Transverse colon (tissue), 4 donors: ENCODE data around the gene IGF2BP2. TPM values are rescaled to one million over a fixed set of nuclear protein-coding genes. Genes with fewer than 3 reads are reported as not detected.

Source experiments
- DNase-seq: peaks from one replicate; pipeline ENCODE4 v3.0.0-alpha.2; 2019
- H3K27ac ChIP-seq, 4 donors: fragments of 200-600 bp; sonication (generic); 2 replicates each; pipeline ENCODE4 v1.5.1; 2016 to 2018; ENCODE audit warnings: inconsistent platforms in 4 of 4
- H3K27me3 ChIP-seq: fragments of 200-600 bp; sonication (generic); 2 replicates; pipeline ENCODE4 v1.5.1; 2017; ENCODE audit warnings: inconsistent platforms
- H3K36me3 ChIP-seq, 4 donors: fragments of 200-600 bp; sonication (generic); 2 replicates each; pipeline ENCODE4 v1.5.1; 2017 to 2019; ENCODE audit warnings: inconsistent platforms in 4 of 4
- H3K4me1 ChIP-seq, 4 donors: fragments of 200-600 bp; sonication (generic); 2 replicates each; pipeline ENCODE4 v1.5.1; 2017 to 2020; ENCODE audit warnings: inconsistent platforms in 4 of 4
- H3K4me3 ChIP-seq, 4 donors: fragments of 200-600 bp; sonication (generic); 1 replicate in 1 of 4; 2 replicates in 3 of 4; pipeline versions ENCODE4 v1.5.1 to v1.6.1; 2017 to 2019; ENCODE audit warnings: inconsistent platforms in 4 of 4
- H3K9me3 ChIP-seq, 2 donors: fragments of 200-600 bp; sonication (generic); 2 replicates each; pipeline ENCODE4 v1.5.1; 2017 to 2019; ENCODE audit warnings: inconsistent platforms in 2 of 2
- CTCF ChIP-seq, 5 experiments: fragments of 200-600 bp in 3 of 5; fragments of 450-650 bp in 2 of 5; sonication (generic) in 3 of 5; IDR thresholded peaks; 1 replicate in 2 of 5; 2 replicates in 3 of 5; pipeline ENCODE4 v1.5.1; 2016 to 2017; ENCODE audit warnings: antibody characterized with exemption in 5 of 5, inconsistent platforms in 3 of 5, mild to moderate bottlenecking in 2 of 5, moderate library complexity in 1 of 5
- EP300 ChIP-seq: sonication (generic); formaldehyde crosslinking; IDR thresholded peaks from one replicate; pipeline ENCODE4 v1.6.1; 2017; ENCODE audit warnings: antibody characterized with exemption, low read depth
- POLR2A ChIP-seq: fragments of 450-650 bp; IDR thresholded peaks from one replicate; pipeline ENCODE4 v1.6.1; 2016; ENCODE audit warnings: antibody characterized with exemption, mild to moderate bottlenecking, moderate library complexity
- POLR2AphosphoS5 ChIP-seq, 3 donors: sonication (generic); formaldehyde crosslinking; IDR thresholded peaks; one replicate each; pipeline ENCODE4 v1.6.1; 2016; ENCODE audit warnings: antibody characterized with exemption in 3 of 3
- WGBS, 2 donors: methylation state at CpG; one replicate each; pipeline ENCODE4 v1.1.5; 2018; ENCODE audit warnings: low coverage in 1 of 2; 5-methylcytosine and 5-hydroxymethylcytosine counted together
- in situ Hi-C, 4 donors: fragments of 200-750 bp; cut with MboI; loops; one replicate each; pipeline versions ENCODE4 v1.15.0 to v1.15.1; 2017; ENCODE audit warnings: low sequenced_read_pairs in 3 of 4, low pct_ligation_motif_present in 1 of 4, low pct_unique_long_range_greater_than_20kb in 1 of 4
- intact Hi-C: fragments of 100-400 bp; cut with DNase I; formaldehyde crosslinking; loops from one replicate; pipeline ENCODE4 v1.15.1; 2023; ENCODE audit warnings: low total_unique reads
- total RNA-seq, 4 donors: library from RNA; depleted of rRNA; stranded (reverse); fragments of >200 nt; gene quantifications; one replicate each; pipeline ENCODE4 v1.1.0, GENCODE V29; 2016

Gene IGF2BP2
- total RNA-seq, 4 donors from 2014 or later = 51.3 to 179 (median 82.9) TPM

GRCh38 chr3:185827595-185828344, 2.9 kb upstream of the IGF2BP2 start:
- in situ Hi-C loops = no loop called here
- 80 to 93% methylated on average over 2 to 10 of the region's 10 CpGs for WGBS, 2 donors
- no peak for TF ChIP-seq POLR2A
- no peak overlapping the region for H3K4me3 ChIP-seq
- H3K4me1 ChIP-seq = peaks cover 0 to 29% (median 9%) of the 10 kb centered on the region in 4 donors
- no peak overlapping the region for H3K27ac ChIP-seq
- H3K9me3 ChIP-seq = no peaks in the 10 kb centered on the region
- H3K27me3 ChIP-seq = peaks cover 23% of the 10 kb centered on the region
- intact Hi-C loops = no loop called here
- H3K36me3 ChIP-seq = no peaks in the 10 kb centered on the region
- DNase-seq = no peak

DNA sequence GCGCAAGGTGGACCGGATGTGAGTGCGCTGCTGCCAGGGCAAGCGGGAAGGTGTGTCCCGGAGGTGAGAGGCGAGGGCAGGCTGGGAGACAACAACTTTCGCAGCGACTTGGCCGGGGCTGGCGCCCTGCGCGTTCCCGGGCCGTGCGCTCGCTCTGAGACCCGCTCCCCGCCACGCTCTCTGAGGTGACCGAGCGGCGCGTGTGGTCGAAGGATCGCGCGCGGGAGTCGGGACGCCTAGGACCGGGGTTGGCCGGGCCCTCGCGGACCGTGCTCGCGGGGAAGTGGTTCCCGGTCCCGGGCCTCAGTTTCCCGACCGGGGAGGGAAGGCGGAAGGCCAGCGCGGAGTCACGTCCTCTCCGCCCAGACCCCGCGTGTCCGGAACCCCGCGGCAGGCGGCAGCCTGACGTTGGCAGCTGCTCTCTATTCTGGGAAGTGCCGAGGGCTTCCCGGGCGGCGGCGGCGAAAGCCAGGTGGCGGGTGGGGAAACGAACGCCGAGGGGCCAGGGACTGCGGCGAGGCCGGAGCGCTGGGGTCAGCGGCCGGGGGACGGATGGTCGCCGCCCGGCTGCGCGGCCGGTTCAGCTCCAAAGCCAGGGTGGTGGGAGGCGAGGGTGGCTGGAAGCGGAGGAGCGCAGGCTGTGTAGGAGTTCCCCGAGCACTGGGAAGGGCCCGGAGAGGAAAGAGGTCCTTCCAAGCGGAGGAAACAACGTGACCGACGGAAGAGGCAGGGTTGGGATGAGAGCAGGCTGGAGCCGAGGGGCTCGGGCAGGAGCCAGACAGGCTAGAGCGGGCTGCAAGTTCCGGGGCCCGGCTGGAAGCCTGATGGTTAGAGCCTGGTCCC, 1.0 kb upstream of the IGF2BP2 start:
- Histone ChIP-seq H3K36me3 (no peaks in the 10 kb centered on the region), H3K4me3 (peak overlapping the region; percentile 35 to 84 (median 77)), H3K27ac (peak overlapping the region; percentile 87 to 94 (median 90)), H3K4me1 (peaks cover 0 to 35% (median 14%) of the 10 kb centered on the region in 4 donors), H3K27me3 (peaks cover 42% of the 10 kb centered on the region), H3K9me3 (no peaks in the 10 kb centered on the region)
- TF ChIP-seq POLR2AphosphoS5 (IDR thresholded peaks at IDR 0.05) = peak; percentile 9 to 67 (median 27)
- no peak for TF ChIP-seq EP300
- no peak for TF ChIP-seq CTCF (IDR thresholded peaks at IDR 0.05)
- peak; percentile 69 for TF ChIP-seq POLR2A
- in situ Hi-C loops (no loop called here), intact Hi-C loops (no loop called here)
- 10 to 11% methylated on average over 5 to 58 of the region's 90 CpGs for WGBS, 2 donors
- peak; percentile 76 for DNase-seq

- Histone ChIP-seq H3K9me3 (no peaks in the 10 kb centered on the region), H3K4me1 (peaks cover 0 to 35% (median 14%) of the 10 kb centered on the region in 4 donors), H3K27me3 (peaks cover 55% of the 10 kb centered on the region), H3K4me3 (peak overlapping the region; percentile 37 to 84 (median 77)), H3K36me3 (no peaks in the 10 kb centered on the region), H3K27ac (peak overlapping the region; percentile 87 to 94 (median 90))
- peak; percentile 32 for DNase-seq
- TF ChIP-seq POLR2A (no peak), POLR2AphosphoS5 (IDR thresholded peaks at IDR 0.05) (no peak), CTCF (IDR thresholded peaks at IDR 0.05) (no peak), EP300 (no peak)
- in situ Hi-C loops (no loop called here), intact Hi-C loops (no loop called here)
- 1% methylated on average over 62 of the region's 89 CpGs; no CpG with 5 or more reads in 1 of the 2 donors for WGBS, 2 donors
These were observed 514 bp downstream of the IGF2BP2 start for GRCh38 chr3:185824051-185825005.
